ENCODE results near the gene PLAC8L1. TPM values are rescaled to one million over a fixed set of nuclear protein-coding genes. Genes with fewer than 3 reads are reported as not detected.

The PLAC8L1 gene
- total and polyA plus RNA-seq, 2 of the 8 experiments (the other 6 are each of a cell fraction or from before 2014, with no cell fraction given) = 0.42 TPM; not detected in 1

DNA sequence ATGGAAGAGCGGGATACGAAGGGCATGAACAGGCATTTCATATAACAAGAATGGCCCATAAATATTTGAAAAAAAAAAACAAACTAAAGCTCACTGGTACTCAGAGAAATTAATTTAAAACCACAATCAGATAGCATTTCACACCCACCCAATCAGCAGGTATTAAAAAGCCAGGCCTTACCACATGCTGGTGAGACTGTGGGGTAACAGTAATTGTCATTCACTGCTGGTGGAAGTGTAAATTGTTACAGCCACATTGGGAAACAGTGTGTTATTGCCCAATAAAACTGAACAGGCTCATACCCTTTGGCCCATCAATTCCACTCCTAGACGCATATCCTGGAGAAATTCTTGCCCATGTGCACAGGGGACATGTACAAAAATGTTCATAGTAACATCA, 66.0 kb downstream of the PLAC8L1 start:
- Histone ChIP-seq H3K4ac (replicated peaks; ENCODE audit: insufficient read length, low read depth, low read length) (no peak overlapping the region), H3K23ac (ENCODE audit: insufficient read length) (no peak overlapping the region), H3K79me2 (ENCODE audit: control insufficient read depth in 1 of 2, insufficient read depth in 2 of 2, low read length in 2 of 2) (no peaks in the 10 kb centered on the region), H3K4me1 (replicated peaks in 1 of 4; ENCODE audit: control insufficient read depth in 3 of 4, insufficient read depth in 4 of 4, low read length in 3 of 4) (no peaks in the 10 kb centered on the region), H4K5ac (ENCODE audit: insufficient read length, low read depth, low read length) (no peak overlapping the region), H4K91ac (replicated peaks; ENCODE audit: insufficient read length, low read length) (no peak overlapping the region), H2BK15ac (ENCODE audit: low read length) (no peak overlapping the region), H3K9me3 (ENCODE audit: insufficient read depth in 2 of 2, low read depth in 1 of 2, low read length in 1 of 2) (no peaks in the 10 kb centered on the region), H4K20me1 (replicated peaks in 1 of 2; ENCODE audit: control insufficient read depth in 1 of 2, insufficient read depth in 2 of 2, low read length in 2 of 2) (no peaks in the 10 kb centered on the region), H2AK5ac (ENCODE audit: low read depth, low read length) (no peak overlapping the region), H2BK20ac (ENCODE audit: low read length) (no peak overlapping the region), H3K36me3 (ENCODE audit: control insufficient read depth in 2 of 4, insufficient read depth in 4 of 4, low read length in 3 of 4) (no peaks in the 10 kb centered on the region), H3K4me3 (ENCODE audit: extremely low read depth in 1 of 4, insufficient read depth in 2 of 4, low read depth in 3 of 4, low read length in 4 of 4) (no peak overlapping the region), H3K27me3 (replicated peaks in 1 of 4; ENCODE audit: control insufficient read depth in 3 of 4, extremely low read depth in 1 of 4, insufficient read depth in 3 of 4, low read length in 3 of 4) (no peaks in the 10 kb centered on the region), H3K23me2 (ENCODE audit: low read depth, low read length) (no peaks in the 10 kb centered on the region), H3K27ac (ENCODE audit: low read depth, low read length) (no peak overlapping the region), H3K79me1 (ENCODE audit: low read depth, low read length) (no peaks in the 10 kb centered on the region), H4K8ac (ENCODE audit: extremely low read depth, insufficient read depth, low read length) (no peak overlapping the region), H3K18ac (ENCODE audit: extremely low read depth, low read length) (no peak overlapping the region), H2AFZ (ENCODE audit: low read length) (no peak overlapping the region), H2BK120ac (replicated peaks; ENCODE audit: low read depth, low read length) (no peak overlapping the region), H2BK12ac (ENCODE audit: low read depth, low read length) (no peak overlapping the region), H2BK5ac (ENCODE audit: low read depth, low read length) (no peak overlapping the region), H3K14ac (ENCODE audit: insufficient read length) (no peak overlapping the region), H3K56ac (replicated peaks; ENCODE audit: insufficient read length, low read depth, low read length) (no peak overlapping the region), H3K4me2 (ENCODE audit: insufficient read depth in 1 of 2, low read depth in 2 of 2, low read length in 2 of 2) (no peak overlapping the region), H3K9ac (replicated peaks in 1 of 4; ENCODE audit: extremely low read depth in 1 of 4, low read depth in 3 of 4, low read length in 3 of 4) (no peak overlapping the region)
- ChIA-PET CTCF (ENCODE audit: partially characterized antibody) (interaction anchor here (0.7 to 6.1 kb wide), 17 partner anchors 11 to 321 kb away, joined by 3 to 77 read pairs (median 8); partner anchors contain the start of gene SH3RF2), POLR2A (ENCODE audit: partially characterized antibody) (interaction anchor here (0.7 kb wide), 1 partner anchor 29 kb away, joined by 3 read pairs; no protein-coding TSS in a partner anchor)
- WGBS, 2 experiments (ENCODE audit: extremely low coverage in 1 of 2, insufficient coverage in 1 of 2, insufficient read length in 1 of 2, insufficient replicate concordance in 2 of 2, low coverage in 1 of 2, low lambda C conversion rate in 2 of 2, missing lambda C conversion rate in 1 of 2) = 62% methylated on average over 3 of the region's 3 CpGs; no CpG with 5 or more reads in 1 of the 2 experiments
- TF ChIP-seq TAF1 (IDR thresholded peaks at IDR 0.05; ENCODE audit: low read depth, low read length) = no peak
- TF ChIP-seq CHD1 (IDR thresholded peaks at IDR 0.05; ENCODE audit: low read depth, low read length) = no peak
- TF ChIP-seq EP300 (IDR thresholded peaks at IDR 0.05; ENCODE audit: borderline replicate concordance in 1 of 2, low read depth in 2 of 2, low read length in 2 of 2) = no peak
- no peak for TF ChIP-seq FOSL1 (IDR thresholded peaks at IDR 0.05; ENCODE audit: insufficient read depth, low read depth, low read length)
- FAIRE-seq (no peak), DNase-seq (ENCODE audit: low read depth in 1 of 2, low spot score in 2 of 2) (no peak)

Measured in H1 (cell line).